BLaER1 (cell line): ENCODE data around the gene SMURF2.

Experiments used
- H3K27ac ChIP-seq: shearing (Covaris generic); formaldehyde crosslinking; 2 replicates; pipeline ENCODE4 v1.8.1; 2022
- H3K27me3 ChIP-seq: shearing (Covaris generic); formaldehyde crosslinking; 2 replicates; pipeline ENCODE4 v1.8.1; 2022
- H3K36me3 ChIP-seq: shearing (Covaris generic); formaldehyde crosslinking; 2 replicates; pipeline ENCODE4 v1.8.1; 2022
- H3K4me1 ChIP-seq: shearing (Covaris generic); formaldehyde crosslinking; 2 replicates; pipeline ENCODE4 v1.8.1; 2022
- H3K4me2 ChIP-seq: shearing (Covaris generic); formaldehyde crosslinking; 2 replicates; pipeline ENCODE4 v1.8.1; 2022
- H3K4me3 ChIP-seq: shearing (Covaris generic); formaldehyde crosslinking; 2 replicates; pipeline ENCODE4 v1.8.1; 2022
- H3K9ac ChIP-seq: shearing (Covaris generic); formaldehyde crosslinking; 2 replicates; pipeline ENCODE4 v1.8.1; 2022
- H3K9me3 ChIP-seq: shearing (Covaris generic); formaldehyde crosslinking; 2 replicates; pipeline ENCODE4 v1.8.1; 2022
- H4K20me1 ChIP-seq: shearing (Covaris generic); formaldehyde crosslinking; 2 replicates; pipeline ENCODE4 v1.8.1; 2022
- Cebpa-rat ChIP-seq: shearing (Covaris generic); IDR thresholded peaks from 2 replicates; pipeline ENCODE4 v1.8.1; 2022

SMURF2 gene

DNA sequence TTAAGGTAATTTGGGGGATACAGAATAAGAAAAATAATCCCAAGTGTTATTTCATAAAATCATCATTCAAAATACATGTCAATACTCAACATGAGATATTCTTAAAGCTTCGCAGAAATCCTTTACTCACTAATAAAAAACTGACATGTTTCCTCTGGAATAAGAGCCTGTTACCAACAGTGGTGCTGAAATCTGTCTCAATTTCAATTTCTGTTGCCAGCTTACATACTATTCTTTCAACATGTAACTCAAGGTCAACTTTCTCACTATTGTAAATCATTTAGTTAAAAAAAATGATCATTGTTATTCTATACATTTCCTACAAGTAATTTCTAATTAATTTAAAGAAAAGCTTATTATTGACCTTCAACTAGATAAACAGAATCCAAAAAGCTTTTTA lies 87.5 kb downstream of the SMURF2 start:
- Histone ChIP-seq H3K9ac (no peak overlapping the region), H3K4me1 (no peaks in the 10 kb centered on the region), H3K27ac (no peak overlapping the region), H3K4me3 (no peak overlapping the region), H3K9me3 (peaks cover 8% of the 10 kb centered on the region), H3K27me3 (no peaks in the 10 kb centered on the region), H3K36me3 (peaks cover 54% of the 10 kb centered on the region), H4K20me1 (no peaks in the 10 kb centered on the region), H3K4me2 (no peak overlapping the region)
- TF ChIP-seq Cebpa-rat: no peak

DNA sequence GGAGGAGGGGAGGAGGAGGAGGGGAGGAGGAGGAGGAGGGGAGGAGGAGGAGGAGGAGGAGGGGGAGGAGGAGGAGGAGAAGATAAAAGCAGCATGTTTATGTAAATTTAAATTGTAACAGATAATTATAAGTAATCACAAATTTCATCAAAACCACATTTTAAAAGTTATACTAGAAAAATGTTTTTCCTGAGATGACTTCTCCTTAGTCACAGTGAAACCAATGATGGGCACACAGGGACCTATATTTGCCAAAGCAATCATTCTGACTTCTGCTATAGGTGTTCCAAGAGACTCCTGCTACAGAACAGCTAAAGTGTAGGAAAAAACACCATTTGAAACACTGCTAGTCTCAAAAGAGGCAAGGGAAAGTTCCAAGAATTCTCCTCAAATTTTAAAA lies 88.9 kb downstream of the SMURF2 start:
- Histone ChIP-seq H3K9me3 (peaks cover 8% of the 10 kb centered on the region), H3K4me3 (no peak overlapping the region), H3K9ac (no peak overlapping the region), H3K4me1 (no peaks in the 10 kb centered on the region), H3K36me3 (peaks cover 53% of the 10 kb centered on the region), H3K27ac (no peak overlapping the region), H3K4me2 (no peak overlapping the region), H3K27me3 (no peaks in the 10 kb centered on the region), H4K20me1 (no peaks in the 10 kb centered on the region)
- TF ChIP-seq Cebpa-rat: no peak

GRCh38 chr17:64572682-64573154 lies 89.4 kb downstream of the SMURF2 start:
- Histone ChIP-seq H3K4me3 (no peak overlapping the region), H3K27ac (no peak overlapping the region), H3K36me3 (peaks cover 53% of the 10 kb centered on the region), H3K4me2 (no peak overlapping the region), H3K9me3 (peaks cover 3% of the 10 kb centered on the region; the same call in 1 of the 2 replicates), H3K4me1 (no peaks in the 10 kb centered on the region), H3K27me3 (no peaks in the 10 kb centered on the region), H3K9ac (no peak overlapping the region), H4K20me1 (no peaks in the 10 kb centered on the region)
- TF ChIP-seq Cebpa-rat: no peak

DNA sequence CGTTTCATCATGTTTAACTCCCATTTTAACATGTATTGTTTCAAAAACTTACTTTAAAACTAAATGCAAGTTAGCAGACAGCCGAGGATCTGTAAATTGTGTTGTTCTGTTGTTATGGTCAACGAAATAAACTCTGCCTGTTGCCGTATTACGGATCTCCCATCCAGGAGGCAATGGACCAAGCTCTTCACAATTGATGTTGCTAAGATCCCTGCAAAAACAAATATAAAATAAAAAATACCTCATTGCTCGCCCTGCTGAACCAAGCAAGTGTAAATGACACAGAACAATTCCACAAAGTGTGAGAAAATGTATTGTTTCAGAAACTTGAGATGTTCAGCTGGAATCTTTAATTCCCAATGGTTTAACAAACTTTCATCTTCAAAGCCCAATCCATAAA lies 90.4 kb downstream of the SMURF2 start:
- Histone ChIP-seq H3K27ac (no peak overlapping the region), H3K36me3 (peaks cover 52% of the 10 kb centered on the region), H3K27me3 (no peaks in the 10 kb centered on the region), H3K9me3 (no peaks in the 10 kb centered on the region), H3K9ac (no peak overlapping the region), H3K4me3 (no peak overlapping the region), H4K20me1 (no peaks in the 10 kb centered on the region), H3K4me1 (no peaks in the 10 kb centered on the region), H3K4me2 (no peak overlapping the region)
- no peak for TF ChIP-seq Cebpa-rat

GRCh38 chr17:64565563-64565962 lies 96.5 kb downstream of the SMURF2 start:
- no peaks in the 10 kb centered on the region for H3K27me3 ChIP-seq
- TF ChIP-seq Cebpa-rat: no peak
- no peak overlapping the region for H3K4me2 ChIP-seq
- peaks cover 64% of the 10 kb centered on the region for H3K36me3 ChIP-seq
- no peak overlapping the region for H3K27ac ChIP-seq
- no peaks in the 10 kb centered on the region for H3K9me3 ChIP-seq
- no peaks in the 10 kb centered on the region for H4K20me1 ChIP-seq
- no peak overlapping the region for H3K4me3 ChIP-seq
- H3K4me1 ChIP-seq: no peaks in the 10 kb centered on the region
- no peak overlapping the region for H3K9ac ChIP-seq

DNA sequence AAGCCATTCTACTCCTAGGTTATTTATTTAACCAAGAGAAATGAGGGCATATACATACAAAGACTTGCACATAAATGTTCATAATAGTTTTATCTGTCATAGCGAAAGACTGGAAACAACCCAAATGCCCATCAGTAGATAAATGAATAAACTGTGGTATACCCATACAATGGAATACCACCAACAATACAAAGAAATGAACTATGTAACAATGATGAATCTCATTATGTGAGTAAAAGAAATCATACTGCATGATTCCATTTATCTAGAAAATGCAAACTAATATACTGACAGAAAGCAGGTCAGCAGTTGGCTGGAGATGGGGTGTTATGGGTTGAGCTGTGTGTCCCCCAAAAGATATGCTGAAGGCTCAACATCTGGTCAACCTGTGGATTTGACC lies 98.0 kb downstream of the SMURF2 start:
- H3K36me3 ChIP-seq: peaks cover 74% of the 10 kb centered on the region
- H3K4me3 ChIP-seq: no peak overlapping the region
- TF ChIP-seq Cebpa-rat: no peak
- H3K27me3 ChIP-seq: no peaks in the 10 kb centered on the region
- no peaks in the 10 kb centered on the region for H3K4me1 ChIP-seq
- H4K20me1 ChIP-seq: no peaks in the 10 kb centered on the region
- H3K27ac ChIP-seq: no peak overlapping the region
- no peaks in the 10 kb centered on the region for H3K9me3 ChIP-seq
- H3K4me2 ChIP-seq: no peak overlapping the region
- no peak overlapping the region for H3K9ac ChIP-seq

DNA sequence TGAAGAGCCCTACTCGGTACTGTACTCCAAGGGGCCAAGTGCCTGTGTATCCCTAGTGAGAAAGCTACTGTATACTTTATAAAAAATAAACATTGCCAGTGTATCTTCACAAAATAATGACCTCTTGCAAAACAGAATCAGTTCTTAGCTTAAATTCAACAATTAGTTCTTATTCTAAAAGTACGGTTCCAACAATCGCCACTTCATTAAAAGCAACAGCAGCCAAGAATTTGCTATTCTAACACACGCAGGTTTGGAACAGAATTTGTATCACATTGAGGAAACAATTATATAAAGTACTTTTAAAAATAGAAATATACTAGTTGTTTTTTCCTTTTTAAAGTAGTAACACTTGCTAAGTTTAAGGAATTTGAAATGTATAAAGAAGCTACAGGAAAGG lies 106.8 kb downstream of the SMURF2 start:
- Histone ChIP-seq H3K9me3 (no peaks in the 10 kb centered on the region), H3K4me2 (no peak overlapping the region), H3K27ac (no peak overlapping the region), H3K9ac (no peak overlapping the region), H3K4me3 (no peak overlapping the region), H3K4me1 (no peaks in the 10 kb centered on the region), H3K27me3 (no peaks in the 10 kb centered on the region), H3K36me3 (peaks cover 79% of the 10 kb centered on the region), H4K20me1 (no peaks in the 10 kb centered on the region)
- TF ChIP-seq Cebpa-rat: no peak

DNA sequence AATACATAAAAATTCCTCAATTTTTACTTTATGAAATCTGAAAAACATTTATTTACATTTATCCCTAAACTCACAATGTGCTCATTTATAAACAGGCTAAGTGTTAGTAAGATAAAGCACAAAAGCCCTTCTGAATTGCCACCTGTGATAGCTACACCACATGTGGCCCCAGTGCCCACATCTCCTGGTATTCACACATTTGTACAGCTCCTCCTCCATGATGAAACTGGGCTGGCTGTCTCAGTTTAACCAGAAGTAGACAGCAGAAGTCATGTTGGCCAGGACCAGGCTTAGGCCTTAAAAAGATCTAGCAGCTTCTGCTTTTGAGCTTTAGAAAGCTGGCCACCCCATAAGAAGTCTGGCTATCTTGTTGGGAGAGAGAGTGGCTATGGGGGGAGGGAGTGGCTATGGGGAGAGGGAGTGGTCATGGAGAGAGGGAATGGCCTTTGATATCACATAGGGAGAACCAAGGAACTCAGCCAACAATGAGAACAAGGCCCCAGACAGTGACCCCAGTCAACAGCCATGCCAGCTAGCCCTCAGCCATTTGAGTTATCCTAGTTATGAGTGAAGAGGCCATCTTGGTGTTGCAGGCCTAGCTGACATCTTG lies 108.0 kb downstream of the SMURF2 start:
- Histone ChIP-seq H3K9ac (no peak overlapping the region), H3K27ac (no peak overlapping the region)

DNA sequence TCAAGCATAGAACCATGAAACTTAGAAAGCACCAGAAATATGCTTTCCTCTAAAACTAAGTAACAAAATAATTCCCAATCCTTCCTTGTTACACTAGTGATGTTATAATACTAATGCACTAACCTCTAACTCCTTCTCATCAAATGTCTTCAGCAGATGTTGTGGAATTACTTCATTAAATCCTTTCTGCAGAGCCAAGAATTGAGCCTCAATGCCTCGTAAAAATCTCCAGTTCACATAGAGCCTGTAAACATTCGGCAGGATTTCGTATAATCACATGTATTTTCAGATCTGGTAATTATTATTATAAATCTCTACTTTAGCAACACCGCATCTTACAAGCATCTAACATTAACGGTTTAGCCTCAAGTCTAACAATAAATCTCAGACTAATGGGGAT lies 110.6 kb downstream of the SMURF2 start:
- Histone ChIP-seq H3K36me3 (peaks cover 88% of the 10 kb centered on the region), H3K27me3 (no peaks in the 10 kb centered on the region), H3K9me3 (no peaks in the 10 kb centered on the region), H4K20me1 (no peaks in the 10 kb centered on the region), H3K27ac (no peak overlapping the region), H3K9ac (no peak overlapping the region), H3K4me2 (no peak overlapping the region), H3K4me3 (no peak overlapping the region), H3K4me1 (no peaks in the 10 kb centered on the region)
- no peak for TF ChIP-seq Cebpa-rat

More for the DNA sequence above, 108.0 kb downstream of the SMURF2 start:
- Histone ChIP-seq H3K27me3 (no peaks in the 10 kb centered on the region), H4K20me1 (no peaks in the 10 kb centered on the region), H3K4me1 (no peaks in the 10 kb centered on the region), H3K36me3 (peaks cover 77% of the 10 kb centered on the region), H3K4me3 (no peak overlapping the region), H3K4me2 (no peak overlapping the region), H3K9me3 (no peaks in the 10 kb centered on the region)
- TF ChIP-seq Cebpa-rat: no peak

GRCh38 chr17:64547319-64547718 lies 114.8 kb downstream of the SMURF2 start:
- no peak overlapping the region for H3K27ac ChIP-seq
- no peak overlapping the region for H3K4me3 ChIP-seq
- no peak overlapping the region for H3K4me2 ChIP-seq
- H3K36me3 ChIP-seq: peaks cover 86% of the 10 kb centered on the region
- no peaks in the 10 kb centered on the region for H3K27me3 ChIP-seq
- no peaks in the 10 kb centered on the region for H3K4me1 ChIP-seq
- no peak overlapping the region for H3K9ac ChIP-seq
- H4K20me1 ChIP-seq: no peaks in the 10 kb centered on the region
- no peak for TF ChIP-seq Cebpa-rat
- no peaks in the 10 kb centered on the region for H3K9me3 ChIP-seq

GRCh38 chr17:64546716-64547115 lies 115.4 kb downstream of the SMURF2 start:
- Histone ChIP-seq H3K9me3 (no peaks in the 10 kb centered on the region), H3K4me3 (no peak overlapping the region), H4K20me1 (0 out of 2 replicates have a peak, but pooled peaks cover 4% of the 10 kb centered on the region), H3K27ac (no peak overlapping the region), H3K36me3 (peaks cover 88% of the 10 kb centered on the region), H3K27me3 (no peaks in the 10 kb centered on the region), H3K9ac (no peak overlapping the region), H3K4me1 (no peaks in the 10 kb centered on the region), H3K4me2 (no peak overlapping the region)
- TF ChIP-seq Cebpa-rat: no peak
